ENCODE data around the gene MALRD1.

Gene MALRD1

DNA sequence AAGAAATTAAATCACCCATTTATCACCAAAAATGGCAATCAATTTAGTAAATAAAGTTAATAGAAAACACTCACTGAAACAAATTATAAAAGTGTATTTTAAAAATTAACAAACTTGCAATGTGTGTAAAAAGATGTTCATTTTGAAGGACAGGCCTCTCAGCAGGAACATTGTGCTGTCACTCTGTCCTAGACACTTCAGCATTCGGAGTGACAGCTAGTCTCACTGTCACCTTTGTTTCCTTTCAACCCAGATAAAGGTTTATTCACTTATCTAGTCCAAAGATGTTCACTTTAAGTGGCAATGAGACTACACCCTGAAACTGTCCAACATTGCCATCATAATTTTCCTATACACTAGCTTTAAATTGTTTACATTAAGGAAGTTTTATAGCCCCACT lies 675.7 kb downstream of the MALRD1 start:
- H4K20me1 ChIP-seq (ENCODE audit: insufficient read depth, low read length) = no peaks in the 10 kb centered on the region
- no peak overlapping the region for H3K4me2 ChIP-seq (ENCODE audit: low read length)
- no peak overlapping the region for H2AFZ ChIP-seq (ENCODE audit: low read depth, low read length)
- no peak for TF ChIP-seq EZH2phosphoT487 (IDR thresholded peaks at IDR 0.05; ENCODE audit: low read depth)
- no peak for TF ChIP-seq CTCF (IDR thresholded peaks at IDR 0.05; ENCODE audit: low read depth, low read length)
- H3K9ac ChIP-seq (ENCODE audit: low read length) = no peak overlapping the region
- H3K27ac ChIP-seq (ENCODE audit: low read length) = no peak overlapping the region
- no peaks in the 10 kb centered on the region for H3K9me3 ChIP-seq (ENCODE audit: insufficient read depth, low read length)
- H3K36me3 ChIP-seq (replicated peaks; ENCODE audit: low read depth, low read length) = no peaks in the 10 kb centered on the region
- no peaks in the 10 kb centered on the region for H3K4me1 ChIP-seq (ENCODE audit: low read length)
- H3K27me3 ChIP-seq (ENCODE audit: low read depth, low read length) = no peaks in the 10 kb centered on the region
- no peaks in the 10 kb centered on the region for H3K79me2 ChIP-seq (ENCODE audit: low read length)
- H3K4me3 ChIP-seq (ENCODE audit: low read length) = no peak overlapping the region

DNA sequence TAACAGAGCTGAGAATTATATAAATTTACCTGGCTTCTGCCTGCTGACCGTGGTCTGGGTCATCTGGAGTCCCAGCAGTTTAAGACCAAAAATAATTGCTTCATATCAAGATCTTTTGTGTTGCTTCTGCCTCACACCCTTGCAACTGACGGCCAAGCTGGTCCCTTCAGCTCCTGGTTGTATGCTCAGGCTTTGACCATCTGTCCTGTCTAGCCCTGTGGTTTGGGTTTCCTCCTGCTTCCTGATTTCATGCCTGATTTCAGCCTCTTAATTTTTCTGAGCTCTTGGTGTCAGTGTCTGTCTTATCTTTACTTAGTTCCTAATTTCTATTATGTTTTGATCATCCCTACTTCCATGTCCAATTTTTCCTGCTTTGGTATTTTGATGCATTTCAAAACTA lies 679.8 kb downstream of the MALRD1 start:
- Histone ChIP-seq H3K4me3 (ENCODE audit: low read length) (no peak overlapping the region), H3K27me3 (ENCODE audit: low read depth, low read length) (no peaks in the 10 kb centered on the region), H3K27ac (ENCODE audit: low read length) (no peak overlapping the region), H3K4me2 (ENCODE audit: low read length) (no peak overlapping the region), H2AFZ (ENCODE audit: low read depth, low read length) (no peak overlapping the region), H3K4me1 (ENCODE audit: low read length) (no peaks in the 10 kb centered on the region), H4K20me1 (ENCODE audit: insufficient read depth, low read length) (no peaks in the 10 kb centered on the region), H3K9ac (ENCODE audit: low read length) (no peak overlapping the region), H3K36me3 (replicated peaks; ENCODE audit: low read depth, low read length) (no peaks in the 10 kb centered on the region), H3K79me2 (ENCODE audit: low read length) (no peaks in the 10 kb centered on the region), H3K9me3 (ENCODE audit: insufficient read depth, low read length) (no peaks in the 10 kb centered on the region)
- TF ChIP-seq CTCF (IDR thresholded peaks at IDR 0.05; ENCODE audit: low read depth, low read length) = no peak
- TF ChIP-seq EZH2phosphoT487 (IDR thresholded peaks at IDR 0.05; ENCODE audit: low read depth) = no peak

DNA sequence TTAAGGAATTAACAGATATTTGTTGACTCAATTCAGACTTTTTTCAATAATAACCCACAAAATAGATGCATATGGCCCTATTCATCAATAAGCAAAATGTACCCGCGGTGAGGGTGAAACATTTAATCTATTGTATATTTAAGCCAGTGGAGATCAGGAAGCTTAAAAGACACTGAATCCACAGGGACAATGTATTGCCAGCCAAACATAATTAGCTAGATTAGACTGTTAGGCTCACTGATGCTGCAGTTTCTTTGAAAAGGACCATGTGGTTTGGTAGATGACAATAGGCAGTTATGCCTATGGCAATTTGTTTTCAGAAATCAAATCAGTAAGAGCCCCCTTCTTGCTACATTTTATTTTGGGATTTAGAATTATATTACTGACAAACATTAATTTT lies 680.4 kb downstream of the MALRD1 start:
- H4K20me1 ChIP-seq (ENCODE audit: insufficient read depth, low read length) = no peaks in the 10 kb centered on the region
- no peak overlapping the region for H3K4me2 ChIP-seq (ENCODE audit: low read length)
- H3K27me3 ChIP-seq (ENCODE audit: low read depth, low read length) = no peaks in the 10 kb centered on the region
- H3K4me1 ChIP-seq (ENCODE audit: low read length) = no peaks in the 10 kb centered on the region
- no peak for TF ChIP-seq EZH2phosphoT487 (IDR thresholded peaks at IDR 0.05; ENCODE audit: low read depth)
- no peak for TF ChIP-seq CTCF (IDR thresholded peaks at IDR 0.05; ENCODE audit: low read depth, low read length)
- no peak overlapping the region for H3K27ac ChIP-seq (ENCODE audit: low read length)
- H2AFZ ChIP-seq (ENCODE audit: low read depth, low read length) = no peak overlapping the region
- H3K9me3 ChIP-seq (ENCODE audit: insufficient read depth, low read length) = no peaks in the 10 kb centered on the region
- H3K9ac ChIP-seq (ENCODE audit: low read length) = no peak overlapping the region
- no peaks in the 10 kb centered on the region for H3K36me3 ChIP-seq (replicated peaks; ENCODE audit: low read depth, low read length)
- no peak overlapping the region for H3K4me3 ChIP-seq (ENCODE audit: low read length)
- no peaks in the 10 kb centered on the region for H3K79me2 ChIP-seq (ENCODE audit: low read length)

DNA sequence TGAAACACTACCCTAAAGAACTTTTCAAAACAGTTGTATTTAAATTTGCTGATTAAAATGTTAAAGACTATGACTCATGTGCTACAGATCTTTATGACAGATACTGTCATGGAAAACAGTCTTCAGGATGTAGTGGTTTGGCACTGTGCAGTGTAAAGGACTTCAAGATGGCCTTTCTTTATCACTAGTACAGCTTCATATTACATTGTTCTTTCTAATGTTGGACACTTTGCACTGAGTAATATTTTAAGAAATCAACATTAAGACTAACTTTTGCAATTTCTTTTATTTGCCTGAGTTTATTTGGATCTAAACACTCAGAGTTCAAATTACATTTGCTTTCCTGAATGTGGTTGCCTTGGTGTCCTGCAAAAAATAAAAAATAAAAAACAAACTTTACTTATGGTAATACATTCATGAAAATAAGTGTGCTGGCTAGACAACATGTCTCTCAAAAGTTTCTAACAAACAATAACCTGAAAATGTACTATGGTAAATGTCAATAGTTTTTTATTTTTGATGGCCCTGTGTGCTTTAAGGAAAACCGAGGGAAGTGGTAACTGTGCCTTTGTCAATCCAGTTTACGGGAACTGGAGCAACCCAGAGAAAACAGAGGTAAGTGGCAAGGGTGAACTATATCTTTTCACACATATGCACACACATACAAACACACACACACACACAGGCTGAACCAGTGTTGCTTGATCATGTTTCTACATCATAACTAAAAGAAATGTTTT lies 681.7 kb downstream of the MALRD1 start:
- TF ChIP-seq CTCF (IDR thresholded peaks at IDR 0.05; ENCODE audit: low read depth, low read length) (no peak), EZH2phosphoT487 (IDR thresholded peaks at IDR 0.05; ENCODE audit: low read depth) (no peak)
- Histone ChIP-seq H3K4me3 (ENCODE audit: low read length) (no peak overlapping the region), H3K27ac (ENCODE audit: low read length) (no peak overlapping the region), H3K9ac (ENCODE audit: low read length) (no peak overlapping the region), H3K4me2 (ENCODE audit: low read length) (no peak overlapping the region), H3K79me2 (ENCODE audit: low read length) (no peaks in the 10 kb centered on the region), H3K9me3 (ENCODE audit: insufficient read depth, low read length) (no peaks in the 10 kb centered on the region), H3K4me1 (ENCODE audit: low read length) (no peaks in the 10 kb centered on the region), H2AFZ (ENCODE audit: low read depth, low read length) (no peak overlapping the region), H3K36me3 (replicated peaks; ENCODE audit: low read depth, low read length) (no peaks in the 10 kb centered on the region), H3K27me3 (ENCODE audit: low read depth, low read length) (no peaks in the 10 kb centered on the region), H4K20me1 (ENCODE audit: insufficient read depth, low read length) (no peaks in the 10 kb centered on the region)

Data from OCI-LY3 (cell line).